ENCODE measurements around the gene BAZ2B.
"Not testable (repeated sequence)": the region's sequence is repeated elsewhere in the genome, so short reads cannot be mapped to it uniquely, and the experiment has no call there.

BAZ2B gene, protein sequence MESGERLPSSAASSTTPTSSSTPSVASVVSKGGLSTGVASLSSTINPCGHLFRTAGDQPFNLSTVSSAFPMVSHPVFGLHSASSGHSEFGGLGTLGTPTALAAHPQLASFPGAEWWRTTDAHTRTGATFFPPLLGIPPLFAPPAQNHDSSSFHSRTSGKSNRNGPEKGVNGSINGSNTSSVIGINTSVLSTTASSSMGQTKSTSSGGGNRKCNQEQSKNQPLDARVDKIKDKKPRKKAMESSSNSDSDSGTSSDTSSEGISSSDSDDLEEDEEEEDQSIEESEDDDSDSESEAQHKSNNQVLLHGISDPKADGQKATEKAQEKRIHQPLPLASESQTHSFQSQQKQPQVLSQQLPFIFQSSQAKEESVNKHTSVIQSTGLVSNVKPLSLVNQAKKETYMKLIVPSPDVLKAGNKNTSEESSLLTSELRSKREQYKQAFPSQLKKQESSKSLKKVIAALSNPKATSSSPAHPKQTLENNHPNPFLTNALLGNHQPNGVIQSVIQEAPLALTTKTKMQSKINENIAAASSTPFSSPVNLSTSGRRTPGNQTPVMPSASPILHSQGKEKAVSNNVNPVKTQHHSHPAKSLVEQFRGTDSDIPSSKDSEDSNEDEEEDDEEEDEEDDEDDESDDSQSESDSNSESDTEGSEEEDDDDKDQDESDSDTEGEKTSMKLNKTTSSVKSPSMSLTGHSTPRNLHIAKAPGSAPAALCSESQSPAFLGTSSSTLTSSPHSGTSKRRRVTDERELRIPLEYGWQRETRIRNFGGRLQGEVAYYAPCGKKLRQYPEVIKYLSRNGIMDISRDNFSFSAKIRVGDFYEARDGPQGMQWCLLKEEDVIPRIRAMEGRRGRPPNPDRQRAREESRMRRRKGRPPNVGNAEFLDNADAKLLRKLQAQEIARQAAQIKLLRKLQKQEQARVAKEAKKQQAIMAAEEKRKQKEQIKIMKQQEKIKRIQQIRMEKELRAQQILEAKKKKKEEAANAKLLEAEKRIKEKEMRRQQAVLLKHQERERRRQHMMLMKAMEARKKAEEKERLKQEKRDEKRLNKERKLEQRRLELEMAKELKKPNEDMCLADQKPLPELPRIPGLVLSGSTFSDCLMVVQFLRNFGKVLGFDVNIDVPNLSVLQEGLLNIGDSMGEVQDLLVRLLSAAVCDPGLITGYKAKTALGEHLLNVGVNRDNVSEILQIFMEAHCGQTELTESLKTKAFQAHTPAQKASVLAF (N-terminal part only)

DNA sequence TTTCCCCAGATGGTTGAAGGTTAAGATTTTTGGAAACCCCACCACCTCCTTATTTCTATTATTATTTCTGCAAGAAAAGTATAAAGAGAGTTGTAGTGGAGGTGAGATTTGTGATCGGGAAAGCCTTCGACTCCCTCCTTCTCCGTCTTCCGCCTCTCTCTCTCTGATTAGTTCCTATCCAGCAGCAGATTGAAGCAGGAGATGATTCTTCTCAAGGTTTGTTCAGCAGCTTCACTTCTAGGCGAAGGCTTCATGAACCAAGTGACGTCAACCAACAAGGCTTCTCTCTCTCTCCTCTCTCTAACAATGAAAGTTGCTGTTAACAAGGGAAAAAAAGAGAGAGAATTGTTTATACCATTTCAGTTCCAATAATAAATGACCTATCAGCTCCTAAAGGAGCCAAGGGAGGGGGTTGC, at the start of gene BAZ2B:
BAZ2B (minus strand) TSS at position 263 of the 416 bp plus-strand sequence. CDS start 137,829 bp downstream, outside the sequence.
- DNase-seq (ENCODE audit: low spot score): peak; percentile 1

DNA sequence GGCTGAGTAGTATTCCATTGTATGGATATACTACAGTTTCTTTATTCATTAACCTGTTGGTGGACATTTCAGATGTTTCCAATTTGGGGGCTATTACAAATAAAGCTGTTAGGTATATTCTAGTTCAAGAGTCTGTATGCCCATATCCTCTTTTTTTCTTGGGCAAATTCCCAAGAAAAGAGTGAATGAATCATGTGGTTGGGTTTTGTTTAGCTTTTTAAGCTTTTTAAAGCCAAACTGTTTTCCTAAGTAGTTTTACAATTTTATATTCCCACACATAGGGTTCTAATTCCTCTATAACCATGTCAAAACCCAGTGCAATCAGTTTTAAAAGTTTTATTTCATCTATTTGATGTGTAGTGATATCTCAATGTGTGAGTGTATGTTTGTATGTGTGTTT, 44.9 kb upstream of the BAZ2B start:
- DNase-seq (ENCODE audit: low spot score): no peak

DNA sequence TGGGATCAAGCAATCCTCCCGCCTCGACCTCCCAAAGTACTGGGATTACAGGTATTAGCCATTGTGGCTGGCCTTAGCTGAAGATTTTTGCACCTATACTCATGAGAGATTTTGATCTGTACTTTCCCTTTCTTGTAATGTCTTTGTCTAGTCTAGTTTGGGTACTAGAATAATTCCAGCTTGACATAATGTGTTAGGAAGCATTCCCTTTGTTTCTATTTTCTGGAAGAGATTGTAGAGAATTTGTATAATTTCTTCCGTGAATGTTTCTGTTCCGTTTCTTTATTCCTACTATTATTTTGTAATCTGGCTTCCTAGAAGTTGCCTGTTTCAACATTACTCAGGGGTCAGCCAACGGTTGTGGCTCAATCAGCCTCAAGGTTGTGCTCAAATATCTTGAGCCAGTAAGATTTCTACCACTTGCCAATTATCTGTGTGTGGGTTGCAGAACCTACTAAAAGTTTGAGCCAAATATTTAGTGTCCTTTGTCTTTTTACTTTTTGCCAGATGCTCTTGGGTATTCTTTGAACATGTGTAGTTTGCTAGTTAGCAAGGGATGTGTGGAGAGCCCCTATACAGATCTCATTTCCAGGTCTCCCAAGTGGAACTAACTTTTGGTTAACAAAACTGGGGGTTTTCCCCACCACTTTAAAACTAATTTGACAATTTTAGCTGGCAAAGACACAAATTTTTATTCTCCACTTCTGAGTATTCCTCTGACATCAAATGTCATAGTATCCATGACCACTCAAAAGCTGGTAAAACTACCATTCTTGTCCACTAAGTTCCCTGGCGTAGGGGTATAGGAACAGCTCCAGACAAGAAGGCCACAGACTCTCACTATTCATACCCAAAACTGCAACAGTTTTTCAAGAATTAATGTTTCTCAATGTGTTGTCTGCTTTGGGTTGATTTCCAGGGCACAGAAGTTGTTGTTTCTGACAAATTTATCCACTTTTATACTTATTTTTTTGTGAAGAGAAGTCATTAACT, 42.8 kb upstream of the BAZ2B start:
- no peak for DNase-seq (ENCODE audit: low spot score)

DNA sequence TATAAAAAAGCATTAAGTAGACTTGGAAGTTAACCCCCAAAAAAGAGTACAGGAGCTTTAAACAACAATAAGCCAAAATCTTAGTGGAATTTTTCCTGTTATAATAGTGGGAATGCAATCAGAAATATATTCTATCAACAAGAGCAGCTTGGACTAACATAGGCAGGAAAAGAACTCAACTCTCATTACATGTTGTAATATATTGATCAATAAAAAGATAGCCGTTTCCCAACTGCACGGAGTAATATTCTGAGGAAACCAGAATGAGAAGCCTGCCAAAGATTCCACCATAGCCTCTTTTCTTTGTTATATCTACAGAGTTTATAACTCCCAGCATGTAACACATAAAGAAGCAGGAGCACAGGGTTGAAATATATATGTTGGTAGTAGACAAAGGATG, 37.6 kb upstream of the BAZ2B start:
- no peak for DNase-seq (ENCODE audit: low spot score)

DNA sequence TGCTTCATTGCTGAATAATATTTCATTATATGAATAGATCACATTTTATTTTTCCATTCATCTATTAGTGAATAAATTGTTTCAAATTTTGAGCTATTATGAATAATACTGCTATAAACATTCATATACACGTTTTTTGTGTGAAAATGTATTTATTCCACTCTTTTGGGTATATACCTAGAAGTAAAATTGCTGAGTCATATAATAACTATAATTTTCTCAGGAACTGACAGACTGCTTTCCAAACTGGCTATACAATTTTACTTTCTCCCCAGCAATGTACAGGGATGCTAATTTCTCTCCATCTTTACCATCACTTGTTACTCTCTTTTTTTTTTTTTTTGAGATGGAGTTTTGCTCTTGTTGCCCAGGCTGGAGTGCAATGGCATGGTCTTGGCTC, 35.5 kb upstream of the BAZ2B start:
- DNase-seq (ENCODE audit: low spot score): no peak

DNA sequence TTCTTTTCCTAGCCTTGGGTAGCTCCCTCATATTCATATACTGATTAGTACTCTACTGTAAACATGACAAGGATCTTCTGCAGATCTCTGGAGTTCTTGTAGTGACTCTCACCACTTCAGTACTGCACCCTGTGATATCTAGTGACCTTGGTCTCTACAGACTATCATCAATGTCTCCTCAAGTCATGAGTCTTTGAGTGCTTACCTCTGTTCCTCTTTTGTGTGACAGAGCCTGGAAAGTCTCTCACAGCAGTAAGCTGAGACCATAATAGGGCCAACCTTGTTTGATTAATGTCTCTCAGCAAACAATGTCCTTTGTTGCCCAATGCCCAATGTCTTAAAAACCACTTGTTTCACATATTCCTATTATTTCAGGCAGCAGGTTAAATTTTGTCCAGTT, 34.2 kb upstream of the BAZ2B start:
- no peak for DNase-seq (ENCODE audit: low spot score)

DNA sequence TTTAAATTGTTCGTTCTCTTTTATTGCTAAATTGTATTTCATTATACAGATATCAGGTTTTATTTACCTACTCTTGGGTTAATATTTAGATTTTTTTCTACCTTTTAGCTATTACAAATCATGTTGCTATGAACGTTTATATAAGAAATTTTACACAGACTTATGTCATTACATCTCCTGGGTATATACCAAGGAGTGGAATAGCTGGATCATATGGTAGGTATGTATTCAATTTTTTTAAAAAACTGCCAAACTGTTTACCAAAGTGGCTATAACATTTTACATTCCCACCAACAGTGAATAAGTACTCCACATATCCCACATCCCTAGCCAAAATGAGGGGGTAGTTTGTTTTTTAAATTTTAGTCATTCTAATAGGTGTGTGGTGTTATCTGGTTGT, 32.3 kb upstream of the BAZ2B start:
- no peak for DNase-seq (ENCODE audit: low spot score)

DNA sequence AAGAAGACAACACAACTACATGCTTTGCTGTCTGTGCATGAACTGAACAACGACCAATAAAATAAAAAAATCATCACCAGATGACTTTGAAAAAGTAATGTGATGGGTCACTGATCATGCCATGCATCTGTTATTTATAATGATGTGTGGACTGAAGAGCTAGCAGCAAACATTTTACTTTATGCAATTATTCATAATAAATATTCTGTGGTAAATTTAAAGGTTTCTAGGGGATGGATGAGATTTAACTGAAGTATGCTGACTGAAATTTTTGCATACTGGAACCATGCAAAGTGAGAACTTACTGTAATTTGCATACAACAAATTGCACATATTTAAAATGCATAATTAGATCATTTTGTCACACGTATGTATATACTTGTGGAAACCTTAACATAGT, 31.3 kb upstream of the BAZ2B start:
- no peak for DNase-seq (ENCODE audit: low spot score)

DNA sequence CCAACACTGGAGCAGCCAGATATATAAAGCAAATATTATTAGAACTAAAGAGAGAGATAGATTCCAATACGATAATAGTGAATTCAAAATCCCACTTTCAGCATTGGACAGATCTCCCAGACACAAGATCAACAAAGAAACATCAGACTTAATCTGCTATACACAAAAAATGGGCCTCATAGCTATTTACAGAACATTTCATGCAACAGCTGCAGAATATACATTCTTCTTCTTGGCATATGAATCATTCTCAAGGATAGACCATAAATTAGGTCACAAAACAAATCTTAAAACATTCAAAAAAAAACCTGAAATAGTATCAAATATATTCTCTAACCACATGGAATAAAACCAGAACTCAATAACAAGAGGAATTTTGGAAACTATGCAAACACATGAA, 23.8 kb upstream of the BAZ2B start:
- DNase-seq (ENCODE audit: low spot score): no peak

DNA sequence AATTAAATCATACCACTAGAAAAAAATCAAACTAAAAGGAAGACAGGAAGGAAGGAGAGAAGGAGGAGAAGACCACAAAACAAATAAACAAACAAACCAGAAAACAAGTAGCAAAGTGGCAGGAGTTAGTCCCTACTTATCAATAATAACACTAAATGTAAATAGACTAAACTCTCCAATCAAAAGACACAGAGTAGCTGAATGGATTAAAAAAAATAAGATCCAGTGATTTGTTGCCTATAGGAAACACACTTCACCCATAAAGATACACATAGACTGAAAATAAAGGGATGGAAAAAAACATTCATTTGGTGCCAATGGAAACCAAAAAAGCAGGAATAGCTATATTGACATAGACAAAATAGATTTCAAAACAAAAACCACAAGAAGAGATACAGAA, 23.4 kb upstream of the BAZ2B start:
- DNase-seq (ENCODE audit: low spot score): no peak

DNA sequence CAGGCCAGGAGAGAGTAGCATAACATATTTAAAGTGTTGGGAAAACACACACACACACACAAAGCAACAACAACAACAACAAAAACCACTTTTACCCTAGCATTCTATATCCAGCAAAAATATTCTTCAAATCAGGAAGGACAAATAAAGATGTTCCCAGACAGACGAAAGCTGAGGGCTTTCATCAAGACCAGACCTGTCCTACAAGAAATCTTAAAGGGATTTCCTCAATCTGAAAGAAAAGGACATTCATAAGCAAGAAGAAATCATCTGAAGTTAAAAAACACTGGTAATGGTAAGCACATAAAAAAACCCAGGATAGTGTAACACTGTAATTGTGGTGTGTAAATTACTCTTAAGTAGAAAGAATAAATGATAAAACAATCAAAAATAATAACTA, 22.7 kb upstream of the BAZ2B start:
- no peak for DNase-seq (ENCODE audit: low spot score)

DNA sequence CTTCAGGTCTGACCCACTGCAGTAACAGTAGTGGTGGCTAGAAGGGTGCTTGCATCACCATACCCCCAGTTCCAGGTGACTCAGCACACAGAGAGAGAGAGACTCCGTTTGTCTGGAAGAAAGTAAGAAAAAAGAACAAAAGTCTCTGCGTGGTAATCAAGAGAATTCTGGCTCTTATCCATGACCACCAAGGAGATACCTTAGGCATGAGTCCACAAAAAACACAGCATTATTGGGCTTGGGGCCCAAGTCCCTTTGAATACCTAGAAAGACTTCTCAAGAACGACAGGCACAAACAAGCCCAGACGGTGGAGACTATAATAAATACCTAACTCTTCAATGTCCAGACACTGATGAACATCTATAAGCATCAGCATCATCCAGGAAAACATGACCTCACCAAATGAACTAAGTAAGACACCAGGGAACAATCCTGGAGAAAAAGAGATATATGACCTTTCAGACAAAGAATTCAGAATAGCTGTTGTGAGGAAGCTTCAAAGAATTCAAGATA, 21.7 kb upstream of the BAZ2B start:
- DNase-seq (ENCODE audit: low spot score): no peak

DNA sequence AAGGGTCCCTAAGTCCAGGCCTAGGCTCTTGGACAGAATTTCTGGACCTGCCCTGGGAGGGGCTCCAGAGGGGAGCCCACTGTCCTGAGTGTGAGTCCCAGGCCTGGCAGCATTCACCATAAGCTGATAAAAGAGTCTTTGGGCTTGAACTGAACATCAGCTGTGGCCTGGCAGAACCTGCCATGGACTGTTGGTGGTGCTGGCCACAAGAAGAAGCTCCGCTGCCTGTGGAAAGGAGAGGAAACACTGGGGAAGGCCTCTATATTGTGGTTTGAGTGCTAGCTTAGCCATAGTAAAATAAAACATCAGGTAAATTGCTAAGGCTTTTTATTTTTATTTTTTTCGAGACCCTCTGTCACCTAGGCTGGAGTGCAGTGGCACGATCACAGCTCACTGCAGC, 20.9 kb upstream of the BAZ2B start:
- no peak for DNase-seq (ENCODE audit: low spot score)

DNA sequence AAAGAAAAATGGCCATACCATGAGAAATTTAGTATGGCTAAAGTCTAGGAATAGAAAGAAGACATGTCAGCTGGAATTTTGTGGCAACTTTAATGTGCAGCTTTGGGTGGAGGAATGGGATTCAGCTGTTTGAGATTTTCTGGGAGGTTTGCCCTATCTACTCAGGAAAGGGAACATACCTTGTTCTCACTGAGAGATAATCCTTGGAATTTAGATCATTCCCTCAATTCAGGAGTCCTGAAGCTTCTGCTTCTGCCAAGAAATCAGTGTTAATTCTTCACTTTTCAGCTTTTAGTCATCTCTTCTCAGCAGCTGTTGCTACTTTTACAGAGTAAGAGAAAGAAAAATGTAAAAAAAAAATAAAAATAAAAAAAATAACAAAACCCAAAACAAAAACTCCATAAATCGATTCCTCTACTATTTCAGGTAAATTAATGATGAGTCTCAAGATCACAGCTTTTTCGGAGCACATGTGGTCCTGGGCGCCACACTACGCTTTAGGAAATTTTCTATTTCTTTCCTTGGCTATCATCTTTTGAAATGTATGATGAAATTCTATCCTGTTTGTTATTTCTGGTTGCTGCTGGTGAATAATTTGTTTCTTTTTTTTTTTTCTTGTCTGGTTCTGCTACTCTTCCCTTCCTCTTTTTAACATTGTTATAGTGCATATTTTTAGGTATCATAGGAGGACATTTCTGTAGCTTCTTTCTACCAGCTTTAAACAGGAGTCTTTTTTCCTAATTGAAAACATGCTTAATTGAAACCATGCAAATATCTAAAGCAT, 18.9 kb upstream of the BAZ2B start:
- no peak for DNase-seq (ENCODE audit: low spot score)

DNA sequence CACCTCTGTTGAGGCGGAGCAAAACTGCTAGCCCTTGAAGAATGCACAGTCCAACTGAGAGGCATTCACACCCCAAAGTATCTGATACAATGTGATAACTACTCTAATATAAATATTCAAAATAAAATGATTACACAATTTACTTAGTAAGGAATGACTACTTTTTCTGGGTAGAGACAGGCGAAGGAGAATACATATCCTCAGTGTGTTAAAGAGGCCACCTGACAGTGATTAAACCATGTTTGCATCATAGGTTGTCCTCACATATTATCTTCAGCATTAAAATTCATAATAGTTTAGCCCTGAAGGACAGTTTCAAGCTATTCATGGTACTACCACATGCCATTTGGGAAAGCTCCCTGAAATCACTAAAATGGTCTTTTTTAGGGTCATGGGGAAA, 16.9 kb upstream of the BAZ2B start:
- no peak for DNase-seq (ENCODE audit: low spot score)

DNA sequence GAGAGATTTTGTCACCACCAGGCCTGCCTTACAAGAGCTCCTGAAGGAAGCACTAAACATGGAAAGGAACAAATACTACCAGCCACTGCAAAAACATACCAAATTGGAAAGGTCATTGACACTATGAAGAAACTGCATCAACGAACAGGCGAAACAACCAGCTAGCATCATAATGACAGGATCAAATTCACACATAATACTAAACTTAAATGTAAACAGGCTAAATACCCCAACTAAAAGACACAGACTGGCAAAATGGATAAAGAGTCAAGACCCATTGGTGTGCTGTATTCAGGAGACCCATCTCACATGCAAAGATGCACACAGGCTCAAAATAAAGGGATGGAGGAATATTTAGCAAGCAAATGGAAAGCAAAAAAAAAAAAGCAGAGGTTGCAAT, 9.3 kb upstream of the BAZ2B start:
- DNase-seq (ENCODE audit: low spot score): not testable (repeated sequence)

DNA sequence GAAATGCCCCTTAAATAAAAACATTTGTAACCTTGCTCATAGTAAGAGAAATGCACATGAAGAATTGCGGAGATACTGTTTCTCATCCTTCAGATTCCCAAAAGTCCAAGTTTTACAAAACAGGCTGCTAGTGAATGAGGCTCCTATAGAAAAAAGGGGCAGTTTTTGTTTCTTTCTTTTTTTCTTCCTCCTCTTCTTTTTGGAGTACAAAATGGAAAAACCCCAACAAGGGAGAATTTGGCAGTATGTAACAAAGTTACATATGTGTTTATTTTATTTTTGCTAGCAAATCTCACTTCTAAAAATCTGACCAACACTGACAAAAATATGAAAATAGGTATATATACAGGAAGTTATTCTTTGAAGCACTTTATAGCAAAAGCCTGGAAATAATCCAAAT, 7.1 kb upstream of the BAZ2B start:
- DNase-seq (ENCODE audit: low spot score): no peak

DNA sequence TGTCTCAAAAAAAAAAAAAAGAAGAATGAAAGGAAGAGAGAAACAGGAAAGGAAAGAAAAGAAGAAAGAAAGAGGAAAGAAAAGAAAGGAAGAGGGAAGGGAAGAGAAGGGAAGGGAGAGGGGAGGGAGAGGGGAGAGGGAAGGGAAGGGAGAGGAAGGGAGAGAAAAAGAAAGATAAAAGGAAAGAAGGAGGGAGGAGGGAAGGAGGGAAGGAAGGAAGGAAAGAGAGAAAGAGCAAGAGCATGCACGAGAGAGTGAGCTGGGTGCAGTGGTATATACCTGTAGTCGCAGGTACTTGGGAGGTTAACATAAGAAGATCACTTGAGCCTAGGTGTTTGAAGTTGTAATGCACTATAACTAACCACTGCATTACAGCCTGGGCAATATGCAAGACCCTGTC, 6.6 kb upstream of the BAZ2B start:
- no peak for DNase-seq (ENCODE audit: low spot score)

DNA sequence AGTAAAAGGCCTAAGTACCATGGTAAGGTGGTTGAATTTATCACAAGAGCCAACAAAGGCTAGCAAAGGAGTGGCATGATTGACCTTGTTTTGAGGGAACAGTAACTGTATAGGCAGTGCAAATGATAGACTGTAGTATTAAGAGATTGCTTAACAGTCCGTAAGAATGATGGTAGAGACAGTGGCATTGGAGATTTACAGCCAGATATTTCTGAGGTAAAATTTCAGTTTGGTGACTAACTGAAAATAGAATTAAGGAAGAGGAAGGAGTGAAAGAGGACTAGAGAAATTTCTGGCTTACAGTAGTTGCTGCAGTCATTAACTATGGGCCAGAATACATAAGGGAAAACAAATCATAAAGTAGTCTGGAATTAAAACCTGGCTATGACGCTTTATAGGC, 4.4 kb upstream of the BAZ2B start:
- no peak for DNase-seq (ENCODE audit: low spot score)

DNA sequence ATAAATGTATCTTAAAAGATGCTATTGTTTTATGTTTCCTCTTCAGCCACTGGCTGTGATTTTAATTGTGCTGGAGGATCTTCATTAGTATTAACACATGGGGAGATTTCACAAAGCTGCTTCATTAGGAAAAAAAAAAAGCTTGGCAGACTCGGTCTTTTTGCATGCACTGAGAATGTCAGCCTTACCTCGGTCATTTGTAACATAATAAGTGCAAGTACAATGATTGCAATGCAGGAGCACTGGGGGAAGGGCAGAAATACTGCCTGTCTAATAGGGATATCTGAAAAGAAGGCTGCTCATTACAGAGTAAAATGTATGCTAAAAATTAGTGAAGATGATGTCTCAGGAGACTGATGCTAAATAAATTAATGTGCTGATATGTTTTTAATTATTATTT, 1.3 kb upstream of the BAZ2B start:
- DNase-seq (ENCODE audit: low spot score): no peak

Measured in activated CD4-positive, alpha-beta T cell treated with anti-CD3 and anti-CD28 coated beads, Interleukin-2, Interleukin-4, amounts not matched to agents 100 ng/mL and 50 ng/mL, durations not matched to agents 16 hours and 8 hours (primary cell).